CD1c-positive myeloid dendritic cell (primary cell): ENCODE data around the gene MGME1.
"Not testable (repeated sequence)": the region's sequence is repeated elsewhere in the genome, so short reads cannot be mapped to it uniquely, and the experiment has no call there.

Experiments used
- DNase-seq: peaks from one replicate; pipeline ENCODE4 v3.0.0-alpha.2; 2016; ENCODE audit errors: extremely low spot score

Gene MGME1

DNA sequence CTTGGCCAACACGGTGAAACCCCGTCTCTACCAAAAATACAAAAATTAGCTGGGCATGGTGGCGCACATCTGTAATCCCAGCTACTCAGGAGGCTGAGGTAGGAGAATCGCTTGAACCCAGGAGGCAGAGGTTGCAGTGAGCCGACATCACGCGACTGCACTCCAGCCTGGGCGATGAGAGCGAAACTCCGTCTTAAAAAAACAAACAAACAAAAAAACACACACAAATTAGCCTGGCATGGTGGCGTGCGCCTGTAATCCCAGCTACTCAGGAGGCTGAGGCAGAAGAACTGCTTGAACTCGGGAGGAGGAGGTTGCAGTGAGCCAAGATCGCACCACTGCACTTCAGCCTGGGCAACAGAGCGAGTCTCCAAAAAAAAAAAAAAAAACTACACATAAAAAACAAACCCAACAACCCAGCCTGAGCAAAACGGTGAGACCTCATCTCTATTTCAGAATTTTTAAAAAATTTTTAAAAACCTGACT is 8.4 kb upstream of the MGME1 start:
- DNase-seq = not testable (repeated sequence)

DNA sequence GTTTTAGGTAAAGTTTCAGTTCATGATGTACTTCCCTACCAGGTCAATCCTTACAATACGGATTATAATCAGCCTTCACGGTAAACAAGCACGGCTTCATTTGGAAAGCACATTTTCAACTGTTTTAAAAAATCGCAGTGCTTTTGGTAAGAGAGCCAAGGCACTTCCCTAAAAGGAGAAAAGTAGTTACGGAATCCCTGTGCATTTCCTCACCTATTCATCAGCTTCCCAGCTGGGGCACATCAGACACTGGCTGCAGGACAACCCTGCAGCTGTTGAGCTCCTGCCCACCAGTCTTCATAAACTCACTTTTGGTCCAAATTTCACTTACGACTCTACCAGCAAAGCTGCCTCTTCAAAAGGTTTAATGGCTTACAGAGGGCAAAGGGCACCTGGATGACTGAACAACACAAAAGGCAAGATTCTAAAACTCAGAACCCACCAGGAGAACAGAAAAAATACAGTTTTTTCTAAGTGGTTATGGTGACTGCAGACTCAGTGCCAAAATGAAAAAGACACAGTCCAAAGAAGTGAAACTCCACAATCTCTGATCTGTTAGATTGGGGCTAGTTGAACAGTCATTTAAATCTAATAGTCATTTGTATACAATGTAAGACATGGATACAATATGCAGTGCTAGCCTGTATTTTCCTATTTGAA is 7.8 kb upstream of the MGME1 start:
- peak; percentile 46 for DNase-seq

DNA sequence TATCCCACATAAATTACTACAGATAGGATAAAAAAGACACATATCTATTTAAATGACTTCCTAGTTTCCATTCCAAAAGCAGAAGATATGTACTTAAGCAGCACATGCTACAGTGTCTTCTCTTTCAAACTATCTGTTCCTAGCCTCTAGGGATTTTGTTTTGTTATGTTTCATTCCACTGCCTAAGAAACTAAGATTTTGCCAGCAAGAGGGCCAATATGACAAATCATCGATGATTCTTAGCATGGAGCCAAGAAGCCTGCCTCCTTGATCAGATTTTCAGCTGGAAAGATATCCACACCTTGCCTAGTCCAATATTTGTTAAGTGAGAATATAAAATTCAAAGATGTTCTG is 7.3 kb upstream of the MGME1 start:
- DNase-seq = peak; percentile 33

DNA sequence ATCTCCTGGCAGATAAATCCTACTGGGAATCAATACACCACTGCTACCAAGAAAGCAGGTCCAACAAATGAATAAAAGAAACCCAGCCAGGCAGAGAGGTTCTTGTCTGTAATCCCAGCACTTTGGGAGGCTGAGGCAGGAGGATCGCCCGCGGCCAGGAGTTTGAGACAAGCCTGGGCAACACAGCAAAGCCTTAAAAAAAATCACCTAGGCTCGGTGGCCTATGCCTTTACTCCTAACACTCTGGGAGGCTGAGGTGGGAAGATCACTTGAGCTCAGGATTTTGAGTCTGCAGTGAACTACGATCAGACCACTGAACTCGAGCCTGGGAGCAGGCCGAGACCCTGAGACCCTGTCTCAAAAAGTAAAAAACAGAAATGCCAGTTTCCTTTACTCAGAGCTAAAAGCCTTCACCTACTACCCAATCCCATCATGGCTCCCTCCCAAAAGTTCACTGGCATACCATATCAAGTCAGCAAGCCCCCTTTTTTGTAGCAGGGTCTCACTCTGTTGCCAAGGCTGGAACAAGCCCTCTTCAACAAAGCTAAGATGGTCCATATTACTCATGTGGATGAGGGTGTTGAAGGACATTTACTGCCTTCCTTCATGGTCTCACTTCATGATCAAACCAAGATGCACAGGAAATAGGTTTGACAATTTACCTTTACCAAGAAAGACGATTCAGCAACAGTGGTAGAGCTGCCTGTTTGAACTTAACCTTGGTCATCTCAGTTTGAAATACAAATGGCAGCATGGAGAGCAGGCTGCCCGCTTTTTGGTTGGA is 5.5 kb upstream of the MGME1 start:
- no peak for DNase-seq

DNA sequence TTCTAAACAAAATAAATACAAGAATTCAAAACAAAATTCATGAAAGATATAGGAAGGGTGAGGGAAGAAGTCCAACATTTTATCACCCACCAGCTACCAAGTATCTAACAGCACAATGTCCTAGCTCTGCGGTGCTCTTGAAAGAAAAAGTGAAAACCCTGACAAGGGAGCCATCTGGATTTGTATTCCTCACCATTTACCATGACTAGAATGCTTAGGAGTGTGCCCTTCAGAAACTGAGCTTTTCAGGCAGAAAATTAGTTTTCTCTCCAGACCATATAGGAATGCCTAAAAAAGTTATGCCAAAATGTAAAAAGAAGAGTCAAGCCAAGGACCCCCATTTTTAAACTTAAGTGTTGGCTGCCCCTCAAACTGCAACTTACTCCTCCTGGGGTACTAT is 4.7 kb upstream of the MGME1 start:
- DNase-seq = no peak

DNA sequence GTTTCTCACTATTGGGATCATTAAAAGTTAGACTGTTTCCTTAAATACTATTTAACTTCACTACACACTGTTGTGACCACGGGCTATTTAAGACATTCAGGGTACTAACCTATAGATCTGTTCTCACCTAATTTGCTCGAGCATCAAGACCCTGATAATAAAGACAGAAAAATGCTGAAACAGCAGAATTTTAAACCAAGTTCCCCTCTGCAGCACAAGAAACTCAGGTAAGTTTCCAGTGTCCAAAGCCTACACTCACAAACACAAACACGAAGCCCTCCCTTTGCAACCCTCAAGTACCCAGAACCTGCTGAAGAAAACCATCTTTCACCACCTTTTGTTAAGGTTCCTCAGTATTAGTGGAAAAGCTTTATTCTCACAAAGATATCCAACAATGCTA is 4.2 kb upstream of the MGME1 start:
- DNase-seq = no peak

DNA sequence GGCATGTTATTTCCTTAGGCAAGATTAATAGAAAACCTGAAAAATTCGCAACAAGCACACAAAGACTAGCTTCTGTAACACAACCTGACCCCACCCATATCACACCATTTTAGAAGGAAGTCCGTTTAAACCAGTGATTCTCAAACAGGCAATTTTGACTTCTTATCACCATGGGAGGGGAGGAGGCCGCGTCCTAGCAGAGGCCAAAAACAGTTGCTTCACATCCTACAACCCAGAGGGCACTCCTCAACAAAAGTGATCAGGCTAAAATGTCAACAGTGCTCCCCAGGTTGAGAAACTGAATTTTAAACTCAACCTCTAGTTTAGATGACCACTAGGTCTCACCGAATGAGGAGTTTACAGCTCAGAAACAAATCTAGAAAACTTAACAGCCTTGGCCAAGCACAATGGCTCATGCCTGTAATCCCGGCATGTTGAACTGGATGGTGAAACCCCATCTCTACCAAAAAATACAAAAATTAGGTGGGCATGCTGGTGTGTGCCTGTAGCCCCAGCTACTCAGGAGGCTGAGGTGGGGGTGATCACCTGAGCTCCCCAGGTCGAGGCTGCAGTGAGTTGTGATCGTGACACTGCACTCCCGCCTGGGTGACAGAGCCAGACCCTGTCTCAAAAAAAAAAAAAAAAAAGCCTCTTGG is 3.6 kb upstream of the MGME1 start:
- peak; percentile 55 for DNase-seq

DNA sequence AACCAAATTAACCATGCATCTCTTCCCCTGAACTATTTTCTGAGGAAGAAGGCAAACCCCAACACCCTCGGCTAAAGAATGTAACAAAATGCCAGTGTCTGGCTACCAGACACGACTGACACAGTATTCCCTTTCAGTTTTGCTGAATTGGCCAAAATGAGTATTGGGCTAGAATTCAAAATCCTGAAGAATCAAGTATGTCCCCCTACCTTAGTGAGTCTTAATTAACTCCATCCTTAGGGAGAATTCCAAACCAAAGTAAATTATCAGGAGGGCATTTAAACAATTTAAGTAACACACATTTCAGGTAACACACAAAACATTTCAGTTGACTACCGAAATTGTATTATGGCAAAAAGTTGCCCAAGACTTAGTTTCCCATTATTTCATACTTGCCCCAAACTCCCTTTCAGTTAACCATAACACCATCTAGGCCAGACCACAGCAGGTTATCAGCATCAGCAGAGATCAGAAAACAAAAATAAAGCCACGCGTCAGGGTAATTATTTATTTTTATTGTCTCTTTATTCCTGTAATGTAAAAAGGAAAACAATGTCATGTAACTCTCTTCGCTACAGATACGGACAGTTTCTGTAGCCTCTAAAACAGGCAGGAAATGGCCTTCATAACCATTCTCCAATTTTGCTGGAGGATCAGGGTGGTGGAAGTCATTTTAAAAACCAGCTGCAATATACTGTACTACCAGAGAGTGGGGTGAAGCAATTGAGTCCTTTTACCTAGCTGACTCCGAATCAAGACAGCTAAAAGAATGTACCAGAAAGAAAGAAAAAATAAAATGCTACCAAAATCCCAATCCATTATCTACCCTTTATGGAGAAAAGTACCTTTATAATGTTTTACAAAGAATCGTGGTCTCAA is 2.1 kb upstream of the MGME1 start:
- DNase-seq = peak; percentile 49

DNA sequence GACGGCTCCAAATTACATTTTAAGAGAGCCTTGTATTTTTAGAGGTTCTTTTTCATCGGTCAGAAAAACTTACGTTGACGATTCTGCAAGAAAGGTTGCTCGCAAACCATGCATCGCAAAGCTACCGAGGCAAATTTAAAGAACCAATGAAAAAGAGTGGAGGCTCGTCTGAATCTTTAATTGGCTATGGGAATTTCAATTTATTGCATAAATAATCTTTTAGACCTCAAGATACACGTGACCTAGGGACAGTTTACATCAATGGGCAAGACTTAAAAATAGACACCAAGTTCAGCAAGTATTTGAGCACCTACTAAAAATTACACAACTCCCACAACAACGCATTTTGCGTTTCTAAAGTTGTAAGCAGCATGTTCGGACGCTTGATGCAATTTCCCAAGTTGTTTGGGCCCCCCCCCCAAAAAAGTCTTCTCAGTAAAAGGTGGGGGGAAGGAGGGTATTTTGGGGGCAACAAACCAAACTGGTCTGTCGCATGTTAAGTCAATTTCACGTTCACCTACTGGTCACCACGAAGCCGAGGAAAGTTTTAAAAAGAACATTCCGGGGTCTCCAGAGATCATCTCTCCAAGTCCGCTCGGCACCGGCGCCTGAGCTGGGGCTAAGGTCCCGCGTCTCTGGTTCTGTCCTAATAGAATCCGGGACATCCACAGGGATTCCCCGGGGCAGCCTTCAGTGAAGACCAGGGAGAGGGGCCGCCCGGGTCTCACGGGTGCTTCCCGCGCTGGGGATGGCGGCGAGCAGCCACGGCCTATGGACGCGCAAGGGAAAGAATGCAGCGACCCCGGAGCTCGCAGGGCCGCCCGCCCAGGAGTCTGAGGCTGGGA is 1.1 kb upstream of the MGME1 start:
- DNase-seq = peak; percentile 41

DNA sequence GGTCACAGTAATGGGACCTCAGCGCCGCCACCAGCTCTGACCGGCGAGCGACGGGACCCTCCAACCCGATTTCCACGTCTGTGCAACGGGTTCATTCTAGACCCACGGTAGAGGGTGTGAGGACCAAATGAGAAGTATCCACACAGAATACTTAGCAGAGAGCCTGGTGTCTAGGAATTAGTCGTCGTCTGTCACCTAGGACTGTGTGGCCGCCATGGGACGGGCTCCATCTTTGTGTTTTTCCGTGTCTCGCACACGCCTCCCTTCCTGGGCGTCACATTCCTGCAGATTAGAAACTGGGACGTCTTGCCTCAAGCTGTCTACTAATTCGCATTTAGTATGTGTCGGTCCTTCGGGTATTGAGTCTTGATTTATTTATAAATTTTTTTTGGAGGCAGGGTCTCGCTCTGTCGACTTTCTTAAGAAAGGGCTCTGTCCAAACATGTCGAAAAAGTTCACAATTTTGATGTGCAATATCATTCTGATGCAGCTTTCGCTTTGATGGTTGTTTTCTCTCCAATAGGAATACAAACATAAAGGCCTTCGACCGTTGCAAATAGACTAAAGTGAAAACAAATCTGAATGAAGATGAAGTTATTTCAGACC is 563 bp downstream of the MGME1 start:
- DNase-seq = peak; percentile 45

DNA sequence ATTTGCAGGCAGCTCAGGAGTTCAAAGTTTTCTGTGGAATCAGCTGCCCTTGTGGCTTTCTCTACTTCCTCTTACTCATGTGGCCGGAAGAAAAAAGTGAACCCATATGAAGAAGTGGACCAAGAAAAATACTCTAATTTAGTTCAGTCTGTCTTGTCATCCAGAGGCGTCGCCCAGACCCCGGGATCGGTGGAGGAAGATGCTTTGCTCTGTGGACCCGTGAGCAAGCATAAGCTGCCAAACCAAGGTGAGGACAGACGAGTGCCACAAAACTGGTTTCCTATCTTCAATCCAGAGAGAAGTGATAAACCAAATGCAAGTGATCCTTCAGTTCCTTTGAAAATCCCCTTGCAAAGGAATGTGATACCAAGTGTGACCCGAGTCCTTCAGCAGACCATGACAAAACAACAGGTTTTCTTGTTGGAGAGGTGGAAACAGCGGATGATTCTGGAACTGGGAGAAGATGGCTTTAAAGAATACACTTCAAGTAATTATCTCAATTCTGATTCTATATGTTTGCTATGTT is 1.1 kb downstream of the MGME1 start:
- peak; percentile 89 for DNase-seq

DNA sequence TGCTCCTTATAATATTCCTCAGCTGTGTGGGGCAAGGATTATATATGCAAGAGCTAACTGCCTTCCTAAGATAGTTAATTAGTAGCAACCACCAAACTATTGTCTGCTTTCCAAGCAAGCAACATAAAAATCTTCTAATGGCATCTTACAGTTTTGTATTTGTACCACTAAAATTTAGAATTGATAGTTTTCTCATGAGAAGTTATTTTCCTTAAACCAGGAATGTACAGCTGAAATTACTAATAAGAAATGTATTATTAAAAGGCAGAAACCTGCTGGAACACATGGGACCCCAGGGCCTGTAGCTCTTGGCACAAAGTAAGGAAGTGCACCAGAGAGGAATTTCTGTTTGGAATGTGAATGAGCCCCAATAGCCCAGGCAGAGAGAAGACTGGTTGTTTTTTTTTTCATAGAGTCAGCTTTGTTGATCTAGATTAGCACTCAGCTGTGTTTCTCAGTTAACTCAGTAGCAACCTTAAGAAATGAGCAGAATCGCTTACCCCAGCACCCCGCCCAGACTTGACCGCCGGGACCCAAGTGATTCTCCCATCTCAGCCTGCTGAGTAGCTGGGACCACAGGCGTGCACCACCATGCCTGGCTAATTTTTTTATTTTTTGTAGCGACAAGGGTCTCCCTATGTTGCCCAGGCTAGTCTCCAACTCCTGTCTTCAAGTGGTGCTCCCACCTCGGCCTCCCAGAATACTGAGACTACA is 2.6 kb downstream of the MGME1 start:
- no peak for DNase-seq

DNA sequence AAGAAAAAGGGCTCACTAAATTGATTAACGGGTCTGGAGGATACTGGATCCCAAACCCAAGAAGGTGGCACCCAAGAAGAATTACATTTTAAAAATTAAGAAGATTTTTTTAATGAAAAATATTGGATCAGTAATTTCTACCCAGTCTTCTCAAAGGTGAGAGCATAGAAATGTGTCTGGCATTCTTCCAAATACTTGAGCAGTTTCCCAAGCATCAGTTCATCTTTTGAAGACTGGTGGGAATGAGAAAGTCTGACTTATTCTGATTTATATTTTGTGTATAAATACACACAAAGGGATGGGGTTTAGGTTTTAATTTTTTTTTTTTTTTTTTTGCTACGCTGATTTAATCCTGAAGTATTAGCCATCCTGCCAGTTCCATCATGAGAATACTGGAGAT is 3.3 kb downstream of the MGME1 start:
- no peak for DNase-seq

DNA sequence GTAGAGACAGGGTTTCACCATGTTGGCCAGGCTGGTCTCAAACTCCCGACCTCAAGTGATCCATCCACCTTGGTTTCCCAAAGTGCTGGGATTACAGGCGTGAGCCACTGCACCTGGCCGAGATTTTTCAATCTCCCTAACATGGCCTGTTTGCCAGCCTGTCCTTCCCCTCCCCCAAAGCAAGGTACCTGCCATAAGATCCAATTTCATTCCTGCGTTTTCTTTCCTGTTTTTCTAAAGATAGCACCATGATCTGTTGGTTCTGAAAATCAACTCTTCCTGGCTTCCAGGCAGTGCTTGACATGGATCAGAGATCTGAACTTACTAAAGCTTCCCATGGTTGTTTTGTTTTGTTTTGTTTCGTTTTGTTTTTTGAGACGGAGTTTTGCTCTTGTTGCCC is 7.5 kb downstream of the MGME1 start:
- DNase-seq = no peak

DNA sequence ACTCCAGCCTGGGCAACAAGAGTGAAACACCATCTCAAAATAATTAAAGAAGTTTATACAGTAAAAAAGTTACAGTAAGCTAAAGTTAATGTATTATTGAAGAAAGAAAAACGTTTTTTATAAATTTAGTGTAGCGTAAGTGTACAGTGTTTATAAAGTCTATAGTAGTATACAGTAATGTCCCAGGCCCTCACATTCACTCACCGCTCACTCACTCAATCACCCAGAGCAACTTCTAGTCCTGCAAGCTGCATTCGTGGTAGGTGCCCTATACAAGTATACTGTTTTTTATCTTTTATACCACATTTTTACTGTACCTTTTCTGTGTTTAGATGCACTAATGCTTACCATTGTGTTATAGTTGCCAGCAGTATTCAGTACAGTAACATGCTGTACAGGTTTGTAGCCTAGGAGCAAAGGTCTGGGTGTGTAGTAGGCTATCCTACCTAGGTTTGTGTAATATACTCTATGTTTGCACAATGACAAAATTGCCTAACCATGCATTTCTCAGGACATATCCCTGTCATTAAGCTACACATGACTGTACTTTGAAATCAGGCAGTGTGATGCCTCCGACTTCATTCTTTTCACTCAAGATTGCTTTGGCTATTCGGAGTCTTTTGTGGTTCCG is 16.7 kb downstream of the MGME1 start:
- DNase-seq = no peak

DNA sequence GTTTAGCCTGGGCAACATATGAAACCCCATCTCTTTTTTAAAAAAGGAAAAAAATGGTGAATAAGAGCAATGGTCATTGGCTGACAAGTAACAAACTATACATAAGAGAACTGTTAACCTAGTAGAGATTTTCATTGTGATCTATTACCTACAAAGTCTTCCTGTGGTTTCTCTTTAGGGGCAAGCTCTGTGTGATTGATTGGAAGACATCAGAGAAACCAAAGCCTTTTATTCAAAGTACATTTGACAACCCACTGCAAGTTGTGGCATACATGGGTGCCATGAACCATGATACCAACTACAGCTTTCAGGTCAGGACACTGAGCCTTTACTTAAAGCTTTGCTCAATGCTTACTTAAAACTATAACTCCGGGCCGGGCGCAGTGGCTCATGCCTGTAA is 19.2 kb downstream of the MGME1 start:
- DNase-seq = no peak

DNA sequence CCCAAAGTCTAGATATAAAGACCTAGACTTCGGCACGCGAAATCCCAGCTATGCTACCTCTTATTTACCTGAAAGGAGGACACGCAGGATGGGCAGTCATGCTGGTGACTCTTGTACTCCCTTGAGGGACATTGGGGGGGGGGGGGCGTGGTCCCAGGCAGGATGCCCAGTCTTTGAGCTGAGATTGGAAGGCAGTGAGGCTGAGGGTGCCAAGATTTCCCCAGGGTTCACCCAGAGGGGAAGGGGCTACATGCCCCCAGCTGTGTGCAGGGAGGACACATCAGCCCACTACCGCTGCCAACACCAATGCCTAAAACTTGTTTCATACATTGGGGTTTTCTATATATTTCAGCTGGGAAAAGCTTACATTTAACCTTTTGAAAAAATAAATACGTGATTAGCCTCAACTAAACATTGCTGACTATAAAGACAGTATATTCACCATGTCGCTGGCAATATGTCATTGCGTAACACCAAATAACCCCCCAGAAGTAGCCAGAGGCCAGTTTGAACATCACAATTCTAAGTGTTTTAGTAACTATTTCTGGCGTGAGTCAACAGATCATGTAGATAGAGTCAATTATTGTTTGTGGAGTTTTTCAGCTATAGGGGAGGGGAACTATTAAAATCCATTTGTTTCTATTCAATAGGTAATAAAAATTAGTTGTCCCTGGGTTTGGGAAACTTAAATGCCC is 21.6 kb downstream of the MGME1 start:
- no peak for DNase-seq

DNA sequence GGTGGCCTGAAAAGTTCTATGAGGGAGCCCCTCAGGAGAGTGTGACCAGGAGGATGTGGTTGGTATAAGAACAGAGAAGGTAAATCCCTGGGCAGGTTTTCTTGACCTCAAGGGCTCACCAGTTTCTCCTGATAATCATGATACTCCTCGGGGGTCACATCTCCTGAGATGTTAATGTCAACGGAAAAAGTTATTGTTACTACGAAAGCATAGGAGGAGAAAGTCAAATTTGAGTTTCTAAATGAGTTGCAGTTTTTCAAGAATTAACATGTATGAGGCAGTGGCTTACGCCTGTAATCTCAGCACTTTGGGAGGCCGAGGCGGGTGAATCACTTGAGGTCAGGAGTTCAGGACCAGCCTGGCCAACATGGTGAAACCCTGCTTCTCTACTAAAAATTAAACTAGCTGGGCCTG is 23.4 kb downstream of the MGME1 start:
- DNase-seq = no peak
